Measurements from ENCODE around the gene MYO10.

MYO10 gene

DNA sequence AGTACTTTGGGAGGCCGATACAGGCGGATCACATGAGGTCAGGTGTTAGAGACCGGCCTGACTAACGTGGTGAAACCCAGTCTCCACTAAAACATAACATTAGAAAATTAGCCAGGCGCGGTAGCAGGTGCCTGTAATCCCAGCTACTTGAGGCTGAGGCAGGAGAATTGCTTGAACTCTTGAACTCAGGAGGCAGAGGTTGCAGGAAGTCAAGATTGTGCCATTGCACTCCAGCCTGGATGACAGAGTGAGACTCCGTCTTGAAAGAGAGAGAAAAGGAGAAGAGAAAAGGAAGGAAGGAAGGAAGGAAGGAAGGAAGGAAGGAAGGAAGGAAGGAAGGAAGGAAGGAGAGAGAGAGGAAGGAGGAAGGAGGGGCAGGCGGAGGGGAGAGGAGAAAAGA is 45.1 kb downstream of the MYO10 start:
- DNase-seq (ENCODE audit: insufficient read length, low spot score) (no peak), FAIRE-seq (no peak)
- TF ChIP-seq, protein P1, sequence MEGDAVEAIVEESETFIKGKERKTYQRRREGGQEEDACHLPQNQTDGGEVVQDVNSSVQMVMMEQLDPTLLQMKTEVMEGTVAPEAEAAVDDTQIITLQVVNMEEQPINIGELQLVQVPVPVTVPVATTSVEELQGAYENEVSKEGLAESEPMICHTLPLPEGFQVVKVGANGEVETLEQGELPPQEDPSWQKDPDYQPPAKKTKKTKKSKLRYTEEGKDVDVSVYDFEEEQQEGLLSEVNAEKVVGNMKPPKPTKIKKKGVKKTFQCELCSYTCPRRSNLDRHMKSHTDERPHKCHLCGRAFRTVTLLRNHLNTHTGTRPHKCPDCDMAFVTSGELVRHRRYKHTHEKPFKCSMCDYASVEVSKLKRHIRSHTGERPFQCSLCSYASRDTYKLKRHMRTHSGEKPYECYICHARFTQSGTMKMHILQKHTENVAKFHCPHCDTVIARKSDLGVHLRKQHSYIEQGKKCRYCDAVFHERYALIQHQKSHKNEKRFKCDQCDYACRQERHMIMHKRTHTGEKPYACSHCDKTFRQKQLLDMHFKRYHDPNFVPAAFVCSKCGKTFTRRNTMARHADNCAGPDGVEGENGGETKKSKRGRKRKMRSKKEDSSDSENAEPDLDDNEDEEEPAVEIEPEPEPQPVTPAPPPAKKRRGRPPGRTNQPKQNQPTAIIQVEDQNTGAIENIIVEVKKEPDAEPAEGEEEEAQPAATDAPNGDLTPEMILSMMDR (IDR thresholded peaks at IDR 0.05; ENCODE audit: insufficient read depth, missing control alignments): no peak

DNA sequence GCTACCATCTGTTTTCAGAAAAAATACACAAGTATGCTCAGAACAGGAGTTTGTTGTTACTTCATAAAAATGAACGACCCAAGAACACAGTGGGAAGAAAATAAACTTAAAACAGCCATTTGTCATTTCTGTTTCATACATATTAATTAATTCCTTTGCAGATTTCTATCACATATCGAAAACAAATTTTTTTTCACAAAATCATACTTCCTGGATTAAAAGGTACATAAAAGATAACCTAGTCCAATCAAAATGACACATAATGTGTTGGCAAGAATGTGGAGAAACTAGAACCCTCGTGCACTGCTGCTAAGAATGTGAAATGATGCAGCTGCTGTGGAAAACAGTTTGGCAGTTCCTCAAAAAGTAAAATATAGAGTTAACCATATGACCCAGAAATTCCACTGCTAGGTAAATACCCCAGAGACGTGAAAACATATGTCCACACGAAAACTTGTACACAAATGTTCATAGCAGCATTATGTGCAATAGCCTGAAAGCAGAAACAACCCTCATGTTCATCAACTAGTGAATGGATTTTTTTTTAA is 46.0 kb downstream of the MYO10 start:
- no peak for FAIRE-seq
- TF ChIP-seq, protein P1 (IDR thresholded peaks at IDR 0.05; ENCODE audit: insufficient read depth, missing control alignments): no peak
- no peak for DNase-seq (ENCODE audit: insufficient read length, low spot score)

DNA sequence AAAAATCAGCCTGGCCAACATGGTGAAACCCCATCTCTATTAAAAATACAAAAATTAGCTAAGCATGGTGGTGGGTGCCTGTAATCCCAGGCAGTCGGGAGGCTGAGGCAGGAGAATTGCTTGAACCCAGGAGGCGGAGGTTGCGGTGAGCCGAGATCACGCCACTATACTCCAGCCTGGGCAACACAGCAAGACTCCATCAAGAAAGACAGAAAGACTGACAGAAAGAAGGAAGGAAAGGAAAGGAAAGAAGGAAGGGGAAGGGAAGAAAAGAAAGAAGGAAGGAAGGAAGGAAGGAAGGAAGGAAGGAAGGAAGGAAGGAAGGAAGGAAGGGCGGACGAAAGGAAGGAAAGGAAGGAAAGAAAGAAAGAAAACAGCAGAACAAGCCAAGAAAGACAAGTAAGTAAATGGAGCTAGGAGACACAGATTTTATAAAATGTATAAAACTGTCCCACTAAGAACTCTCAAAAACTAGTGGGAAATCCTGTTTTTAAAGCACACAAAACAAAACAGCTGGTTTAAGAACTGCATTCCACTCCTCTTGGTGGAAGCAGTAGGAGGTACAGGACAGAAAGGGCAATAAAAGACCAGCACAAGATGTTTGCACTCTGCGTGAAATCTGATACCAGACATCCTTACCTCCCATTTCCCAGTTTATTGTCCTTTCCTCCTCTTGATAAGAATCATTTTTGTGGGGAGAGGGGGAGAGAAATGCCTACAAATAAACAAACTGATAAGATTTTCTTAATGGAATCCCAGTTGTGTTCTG is 46.7 kb downstream of the MYO10 start:
- no peak for DNase-seq (ENCODE audit: insufficient read length, low spot score)
- no peak for FAIRE-seq
- TF ChIP-seq, protein P1 (IDR thresholded peaks at IDR 0.05; ENCODE audit: insufficient read depth, missing control alignments): no peak

- FAIRE-seq (no peak), DNase-seq (ENCODE audit: insufficient read length, low spot score) (no peak)
- TF ChIP-seq, protein P1 (IDR thresholded peaks at IDR 0.05; ENCODE audit: insufficient read depth, missing control alignments): no peak
Measured at GRCh38 chr5:16888694-16889124, 47.4 kb downstream of the MYO10 start.

GRCh38 chr5:16886793-16887345 is 49.2 kb downstream of the MYO10 start:
- no peak for DNase-seq (ENCODE audit: insufficient read length, low spot score)
- no peak for FAIRE-seq
- TF ChIP-seq, protein P1 (IDR thresholded peaks at IDR 0.05; ENCODE audit: insufficient read depth, missing control alignments): no peak

- no peak for FAIRE-seq
- TF ChIP-seq, protein P1 (IDR thresholded peaks at IDR 0.05; ENCODE audit: insufficient read depth, missing control alignments): no peak
- DNase-seq (ENCODE audit: insufficient read length, low spot score): no peak
Measured at GRCh38 chr5:16886366-16886736, 49.7 kb downstream of the MYO10 start.

Measured in D721Med (cell line).